HG03025 (cell line): Measurements from ENCODE around the gene DSCAML1.

Experiments
- ATAC-seq: cut with Tn5 transposase; IDR thresholded peaks from one replicate; pipeline ENCODE4 v1.9.1; 2021; ENCODE audit warnings: mild to moderate bottlenecking, moderate library complexity; ENCODE audit not compliant: unreplicated experiment, low FRiP score

DSCAML1 gene

GRCh38 chr11:117423046-117423575, 373.9 kb downstream of the DSCAML1 start:
- ATAC-seq = no peak

GRCh38 chr11:117421476-117421875, 375.5 kb downstream of the DSCAML1 start:
- no peak for ATAC-seq

- ATAC-seq = no peak
Measured at GRCh38 chr11:117421041-117421440, 376.0 kb downstream of the DSCAML1 start.

- ATAC-seq = no peak
Measured at GRCh38 chr11:117420598-117420997, 376.4 kb downstream of the DSCAML1 start.

- ATAC-seq = no peak
Measured at GRCh38 chr11:117420143-117420485, 376.9 kb downstream of the DSCAML1 start.

- no peak for ATAC-seq
Measured at GRCh38 chr11:117419482-117420142, 377.4 kb downstream of the DSCAML1 start.

GRCh38 chr11:117418737-117419481, 378.1 kb downstream of the DSCAML1 start:
- ATAC-seq = no peak

- no peak for ATAC-seq
Measured at GRCh38 chr11:117417856-117418255, 379.2 kb downstream of the DSCAML1 start.

GRCh38 chr11:117417342-117417741, 379.7 kb downstream of the DSCAML1 start:
- no peak for ATAC-seq

GRCh38 chr11:117415358-117415896, 381.6 kb downstream of the DSCAML1 start:
- ATAC-seq = no peak

- ATAC-seq = no peak
Measured at GRCh38 chr11:117414724-117415123, 382.3 kb downstream of the DSCAML1 start.

- ATAC-seq = no peak
Measured at GRCh38 chr11:117413616-117414015, 383.4 kb downstream of the DSCAML1 start.

- ATAC-seq = no peak
Measured at GRCh38 chr11:117412653-117413275, 384.3 kb downstream of the DSCAML1 start.

GRCh38 chr11:117412176-117412575, 384.8 kb downstream of the DSCAML1 start:
- ATAC-seq = no peak

GRCh38 chr11:117411736-117412135, 385.3 kb downstream of the DSCAML1 start:
- ATAC-seq = no peak

- no peak for ATAC-seq
Measured at GRCh38 chr11:117410861-117411710, 385.9 kb downstream of the DSCAML1 start.

GRCh38 chr11:117410238-117410637, 386.8 kb downstream of the DSCAML1 start:
- ATAC-seq = no peak

GRCh38 chr11:117409511-117409910, 387.5 kb downstream of the DSCAML1 start:
- ATAC-seq = no peak

- ATAC-seq = no peak
Measured at GRCh38 chr11:117408356-117408755, 388.7 kb downstream of the DSCAML1 start.

- ATAC-seq = no peak
Measured at GRCh38 chr11:117407016-117407415, 390.0 kb downstream of the DSCAML1 start.
